Vagina (tissue), 2 donors: ENCODE results near the gene SCN4A. TPM values are rescaled to one million over a fixed set of nuclear protein-coding genes. Genes with fewer than 3 reads are reported as not detected.
"Not testable (repeated sequence)": the region's sequence is repeated elsewhere in the genome, so short reads cannot be mapped to it uniquely, and the experiment has no call there.

ENCODE experiments used
- DNase-seq, 2 donors: peaks; one replicate each; pipeline ENCODE4 v3.0.0-alpha.2; 2017; ENCODE audit errors: extremely low spot score in 2 of 2
- H3K27ac ChIP-seq: fragments of 200-600 bp; sonication (generic); one replicate; pipeline ENCODE4 v1.5.1; 2019
- H3K27me3 ChIP-seq: fragments of 200-600 bp; sonication (generic); one replicate; pipeline ENCODE4 v1.5.1; 2019
- H3K36me3 ChIP-seq, 2 donors: fragments of 200-600 bp; sonication (generic); one replicate each; pipeline ENCODE4 v1.5.1; 2017 to 2019
- H3K4me1 ChIP-seq: fragments of 200-600 bp; sonication (generic); one replicate; pipeline ENCODE4 v1.5.1; 2019
- H3K4me3 ChIP-seq, 2 donors: fragments of 200-600 bp; sonication (generic); 1 replicate in 1 of 2; 2 replicates in 1 of 2; pipeline ENCODE4 v1.5.1; 2016 to 2019
- H3K9me3 ChIP-seq: fragments of 200-600 bp; sonication (generic); one replicate; pipeline ENCODE4 v1.5.1; 2019
- CTCF ChIP-seq, 3 experiments: fragments of 450-650 bp in 2 of 3; fragments of 200-600 bp in 1 of 3; sonication (generic) in 1 of 3; IDR thresholded peaks; one replicate each; pipeline ENCODE4 v1.5.1; 2017 to 2019; ENCODE audit warnings: antibody characterized with exemption in 3 of 3, mild to moderate bottlenecking in 2 of 3, moderate library complexity in 2 of 3
- POLR2A ChIP-seq, 2 donors: fragments of 450-650 bp; IDR thresholded peaks; one replicate each; pipeline ENCODE4 v1.6.1; 2017; ENCODE audit warnings: antibody characterized with exemption in 2 of 2, mild to moderate bottlenecking in 2 of 2, moderate library complexity in 2 of 2
- POLR2AphosphoS5 ChIP-seq, 2 donors: sonication (generic); formaldehyde crosslinking; IDR thresholded peaks; one replicate each; pipeline ENCODE4 v1.9.0; 2017; ENCODE audit warnings: antibody characterized with exemption in 2 of 2, mild to moderate bottlenecking in 2 of 2, low read depth in 1 of 2; ENCODE audit not compliant: insufficient read depth in 1 of 2
- intact Hi-C: fragments of 100-400 bp; cut with DNase I; formaldehyde crosslinking; loops from one replicate; pipeline ENCODE4 v1.15.1; 2023
- total RNA-seq: library from RNA; depleted of rRNA; stranded (reverse); fragments of >200 nt; gene quantifications from one replicate; pipeline ENCODE4 v1.2.3, GENCODE V29; 2016

The SCN4A gene
- total RNA-seq, 1 donor from 2014 or later, result 0.98 TPM

- H3K4me1 ChIP-seq, result no peaks in the 10 kb centered on the region
- intact Hi-C loops, result loop anchor here (10.0 kb wide), 2 partner anchors 110 to 220 kb away; partner anchors contain the start of genes ERN1 and ICAM2
- TF ChIP-seq POLR2A (IDR thresholded peaks at IDR 0.05), result no peak
- no peak for TF ChIP-seq CTCF (IDR thresholded peaks at IDR 0.05)
- no peak for DNase-seq
- H3K4me3 ChIP-seq, result no peak overlapping the region
- no peak overlapping the region for H3K27ac ChIP-seq
- H3K36me3 ChIP-seq, result no peaks in the 10 kb centered on the region
- H3K9me3 ChIP-seq, result no peaks in the 10 kb centered on the region
- no peaks in the 10 kb centered on the region for H3K27me3 ChIP-seq
These were observed 58.2 kb downstream of the SCN4A start for GRCh38 chr17:63914471-63914870.

- no peaks in the 10 kb centered on the region for H3K4me1 ChIP-seq
- intact Hi-C loops, result loop anchor here (10.0 kb wide), 2 partner anchors 113 to 223 kb away; partner anchors contain the start of genes ERN1 and ICAM2
- H3K27me3 ChIP-seq, result no peaks in the 10 kb centered on the region
- no peaks in the 10 kb centered on the region for H3K36me3 ChIP-seq
- H3K4me3 ChIP-seq, result no peak overlapping the region
- H3K27ac ChIP-seq, result no peak overlapping the region
- no peaks in the 10 kb centered on the region for H3K9me3 ChIP-seq
- no peak for DNase-seq
- peak; percentile 33 to 80 (median 65) for TF ChIP-seq CTCF (IDR thresholded peaks at IDR 0.05)
- TF ChIP-seq POLR2AphosphoS5 (IDR thresholded peaks at IDR 0.05; ENCODE audit: insufficient read depth in 1 of 2, low read depth in 1 of 2), result no peak
These were observed 61.0 kb downstream of the SCN4A start for GRCh38 chr17:63911657-63912100.

GRCh38 chr17:63911041-63911635, 61.6 kb downstream of the SCN4A start, which contains the start of gene CSHL1:
Gene CSHL1, minus strand, starts transcription at chr17:63911258. Its CDS starts 62 bp downstream, at chr17:63911196.
- DNase-seq, result no peak
- Histone ChIP-seq H3K27ac (no peak within 1 kb of the TSS), H3K27me3 (no peaks in the 10 kb centered on the region), H3K9me3 (no peaks in the 10 kb centered on the region), H3K4me3 (no peak within 1 kb of the TSS), H3K4me1 (no peaks in the 10 kb centered on the region), H3K36me3 (no peaks in the 10 kb centered on the region)
- intact Hi-C loops, result loop anchor here (10.0 kb wide), 2 partner anchors 114 to 224 kb away; partner anchors contain the start of genes ERN1 and ICAM2
- TF ChIP-seq CTCF (IDR thresholded peaks at IDR 0.05), result no peak
- TF ChIP-seq POLR2AphosphoS5 (IDR thresholded peaks at IDR 0.05; ENCODE audit: insufficient read depth in 1 of 2, low read depth in 1 of 2), result no peak
- no peak for TF ChIP-seq POLR2A (IDR thresholded peaks at IDR 0.05)

- intact Hi-C loops, result loop anchor here (10.0 kb wide), 2 partner anchors 115 to 225 kb away; partner anchors contain the start of genes ERN1 and ICAM2
- Histone ChIP-seq H3K4me1 (no peaks in the 10 kb centered on the region), H3K27me3 (no peaks in the 10 kb centered on the region), H3K27ac (no peak overlapping the region), H3K9me3 (no peaks in the 10 kb centered on the region), H3K4me3 (no peak overlapping the region), H3K36me3 (no peaks in the 10 kb centered on the region)
- TF ChIP-seq CTCF (IDR thresholded peaks at IDR 0.05) (no peak), POLR2AphosphoS5 (IDR thresholded peaks at IDR 0.05; ENCODE audit: insufficient read depth in 1 of 2, low read depth in 1 of 2) (no peak), POLR2A (IDR thresholded peaks at IDR 0.05) (no peak)
- DNase-seq, result no peak
These were observed 62.6 kb downstream of the SCN4A start for GRCh38 chr17:63910096-63910495.

GRCh38 chr17:63909586-63909985, 63.1 kb downstream of the SCN4A start:
- H3K27ac ChIP-seq, H3K36me3 ChIP-seq, intact Hi-C loops, H3K4me1 ChIP-seq, DNase-seq, H3K9me3 ChIP-seq, H3K4me3 ChIP-seq, H3K27me3 ChIP-seq: not testable (repeated sequence)

GRCh38 chr17:63907161-63907778, 65.4 kb downstream of the SCN4A start:
- H3K36me3 ChIP-seq, H3K4me1 ChIP-seq, H3K9me3 ChIP-seq, intact Hi-C loops, H3K4me3 ChIP-seq, DNase-seq, H3K27me3 ChIP-seq, H3K27ac ChIP-seq: not testable (repeated sequence)

GRCh38 chr17:63904796-63905195, 67.9 kb downstream of the SCN4A start:
- H3K27ac ChIP-seq, H3K27me3 ChIP-seq, H3K9me3 ChIP-seq, DNase-seq, H3K4me3 ChIP-seq, H3K36me3 ChIP-seq, H3K4me1 ChIP-seq, intact Hi-C loops: not testable (repeated sequence)
